GM18951 (cell line): ENCODE results near the gene SORCS2.

ENCODE experiments used
- POLR2A ChIP-seq: IDR thresholded peaks from 4 replicates; pipeline ENCODE4 v1.6.1; 2011; ENCODE audit warnings: mild to moderate bottlenecking; ENCODE audit not compliant: insufficient read length, insufficient read depth; ENCODE audit errors: extremely low read depth
- in situ Hi-C: fragments of 300-500 bp; cut with MboI; formaldehyde crosslinking; loops from one replicate; pipeline ENCODE4 v1.12.0; 2022; ENCODE audit warnings: low sequenced_read_pairs, mixed read lengths, inconsistent platforms; ENCODE audit not compliant: unreplicated experiment

The SORCS2 gene

GRCh38 chr4:7466904-7467303 is 274.6 kb downstream of the SORCS2 start:
- TF ChIP-seq POLR2A = no peak
- in situ Hi-C loops = no loop called here

- no peak for TF ChIP-seq POLR2A
- in situ Hi-C loops = no loop called here
These were observed 275.1 kb downstream of the SORCS2 start for GRCh38 chr4:7467471-7467870.

DNA sequence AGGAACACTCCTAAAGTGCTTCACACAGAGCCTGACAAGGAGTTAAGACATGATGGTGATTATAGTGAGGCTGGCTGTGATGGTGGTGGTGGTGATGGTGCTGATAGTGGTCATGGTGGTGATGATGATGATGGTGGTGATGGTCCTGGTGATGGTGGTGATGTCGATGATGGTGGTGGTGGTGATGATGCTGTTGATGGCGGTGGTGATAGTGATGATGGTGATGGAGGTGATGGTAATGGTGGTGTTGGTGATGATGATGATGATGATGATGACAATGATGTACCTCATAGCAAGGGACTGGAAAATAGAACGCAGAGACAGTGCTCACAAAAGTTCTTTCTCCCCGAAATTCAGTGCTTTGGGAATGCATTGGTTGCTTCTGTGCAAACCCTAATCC is 276.7 kb downstream of the SORCS2 start:
- in situ Hi-C loops = no loop called here
- TF ChIP-seq POLR2A = no peak

GRCh38 chr4:7470111-7470510 is 277.8 kb downstream of the SORCS2 start:
- TF ChIP-seq POLR2A = no peak
- in situ Hi-C loops = no loop called here

GRCh38 chr4:7470522-7471128 is 278.3 kb downstream of the SORCS2 start:
- no peak for TF ChIP-seq POLR2A
- in situ Hi-C loops = no loop called here

- in situ Hi-C loops = no loop called here
- TF ChIP-seq POLR2A = no peak
These were observed 280.2 kb downstream of the SORCS2 start for GRCh38 chr4:7472442-7473013.

GRCh38 chr4:7473081-7473480 is 280.7 kb downstream of the SORCS2 start:
- no peak for TF ChIP-seq POLR2A
- in situ Hi-C loops = no loop called here

DNA sequence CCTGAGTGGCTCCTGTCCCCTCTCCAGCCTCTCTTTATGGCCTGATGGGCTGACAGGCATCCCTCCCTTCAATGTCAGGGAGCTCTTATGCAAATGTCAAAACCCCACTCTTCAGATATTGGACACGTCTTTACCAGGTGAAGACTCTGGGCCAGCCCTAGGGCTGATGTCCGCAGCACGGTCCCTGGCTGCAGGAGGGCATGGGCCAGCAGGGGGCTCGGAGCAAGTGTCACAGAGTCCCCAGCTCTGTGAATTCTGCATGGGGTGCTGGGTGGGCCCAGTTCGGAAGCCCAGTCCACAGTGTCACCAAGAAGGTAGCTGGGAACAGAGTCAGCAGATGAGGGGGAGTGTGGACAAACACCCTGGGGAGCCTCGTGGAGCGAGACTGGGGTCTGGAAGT is 282.0 kb downstream of the SORCS2 start:
- TF ChIP-seq POLR2A = no peak
- in situ Hi-C loops = no loop called here

- in situ Hi-C loops = no loop called here
- TF ChIP-seq POLR2A = no peak
These were observed 282.9 kb downstream of the SORCS2 start for GRCh38 chr4:7475207-7475606.

DNA sequence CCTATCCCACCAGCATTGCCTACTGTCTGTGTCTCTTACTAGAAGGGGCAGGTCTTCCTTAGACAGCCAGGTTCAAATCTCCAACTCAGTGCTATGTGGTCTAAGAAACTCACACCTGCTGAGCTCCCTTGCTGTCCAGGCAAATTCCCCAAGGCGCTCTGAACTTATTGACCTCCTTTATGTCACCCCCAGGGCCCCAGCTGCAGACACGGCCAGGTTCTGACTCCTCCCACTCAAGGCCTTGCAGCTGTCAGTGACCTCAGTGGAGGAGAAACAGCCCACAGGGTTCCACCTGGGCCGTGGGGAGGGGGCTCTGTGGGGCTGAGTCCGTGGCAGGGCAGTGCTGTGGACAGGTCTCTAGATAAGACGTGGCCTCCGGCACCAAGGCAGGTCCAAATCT is 284.5 kb downstream of the SORCS2 start:
- no peak for TF ChIP-seq POLR2A
- in situ Hi-C loops = no loop called here

DNA sequence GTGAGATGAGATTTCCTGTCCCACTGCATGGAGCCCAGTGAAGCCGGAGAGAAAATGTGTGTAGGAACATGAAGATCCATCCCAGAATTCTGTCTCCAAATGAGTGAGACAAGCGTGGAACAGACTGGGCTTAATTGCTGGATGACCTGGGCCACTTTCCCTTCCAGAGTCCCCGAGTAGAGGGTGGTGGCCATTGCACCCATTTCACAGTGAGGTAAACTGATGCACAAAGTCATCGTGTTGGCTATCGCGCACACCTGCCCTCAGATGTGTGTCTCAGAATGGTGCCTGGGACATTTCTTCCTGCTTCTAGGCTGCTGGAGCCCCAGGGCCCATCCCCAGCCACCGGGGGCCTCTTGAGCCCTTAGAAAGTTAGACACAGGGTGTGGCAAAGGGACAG is 285.4 kb downstream of the SORCS2 start:
- TF ChIP-seq POLR2A = no peak
- in situ Hi-C loops = no loop called here

GRCh38 chr4:7478665-7479064 is 286.3 kb downstream of the SORCS2 start:
- in situ Hi-C loops = no loop called here
- no peak for TF ChIP-seq POLR2A

GRCh38 chr4:7480423-7480822 is 288.1 kb downstream of the SORCS2 start:
- in situ Hi-C loops = no loop called here
- TF ChIP-seq POLR2A = no peak

GRCh38 chr4:7481227-7481626 is 288.9 kb downstream of the SORCS2 start:
- in situ Hi-C loops = no loop called here
- no peak for TF ChIP-seq POLR2A
